Measurements from ENCODE around the gene DGAT2L6.

DGAT2L6 gene

DNA sequence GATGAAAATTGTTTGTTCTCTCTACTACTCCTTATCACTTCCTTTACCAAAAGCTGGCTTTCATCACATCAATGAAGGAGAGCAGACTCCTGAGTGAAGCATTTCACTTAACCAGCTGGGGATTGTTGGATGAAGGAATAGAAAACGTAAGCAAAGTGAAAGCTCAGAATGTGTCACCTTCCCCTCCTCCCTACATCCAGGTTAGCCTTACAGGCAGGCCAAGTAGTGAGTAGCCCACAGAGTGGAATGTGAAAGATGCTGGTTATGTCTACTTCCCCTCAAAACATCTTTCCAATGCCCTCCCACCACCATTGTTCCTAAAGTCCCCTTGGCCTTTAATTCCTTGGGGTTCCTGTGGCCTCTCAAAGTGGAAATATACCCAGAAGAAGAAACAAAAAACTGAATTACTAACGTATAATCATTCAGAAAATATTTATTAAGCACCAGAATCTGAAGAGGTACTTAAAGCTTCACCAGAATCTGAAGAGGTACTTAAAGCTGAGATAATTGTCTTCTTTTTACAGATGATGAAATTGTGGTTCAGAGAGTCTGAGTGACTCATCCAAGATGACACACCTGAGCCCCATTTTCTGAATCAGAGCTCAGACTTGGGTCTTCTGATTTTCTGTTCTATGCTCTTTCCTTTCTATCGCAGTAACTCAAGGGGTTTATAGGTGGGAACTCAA is 76.2 kb downstream of the DGAT2L6 start:
- no peak for TF ChIP-seq CTCF (IDR thresholded peaks at IDR 0.05; ENCODE audit: low read depth, low read length)
- H3K4me3 ChIP-seq (ENCODE audit: low read depth, low read length), result no peak overlapping the region

GRCh38 chrX:70254063-70254400 is 76.7 kb downstream of the DGAT2L6 start:
- TF ChIP-seq CTCF (IDR thresholded peaks at IDR 0.05; ENCODE audit: low read depth, low read length), result no peak

DNA sequence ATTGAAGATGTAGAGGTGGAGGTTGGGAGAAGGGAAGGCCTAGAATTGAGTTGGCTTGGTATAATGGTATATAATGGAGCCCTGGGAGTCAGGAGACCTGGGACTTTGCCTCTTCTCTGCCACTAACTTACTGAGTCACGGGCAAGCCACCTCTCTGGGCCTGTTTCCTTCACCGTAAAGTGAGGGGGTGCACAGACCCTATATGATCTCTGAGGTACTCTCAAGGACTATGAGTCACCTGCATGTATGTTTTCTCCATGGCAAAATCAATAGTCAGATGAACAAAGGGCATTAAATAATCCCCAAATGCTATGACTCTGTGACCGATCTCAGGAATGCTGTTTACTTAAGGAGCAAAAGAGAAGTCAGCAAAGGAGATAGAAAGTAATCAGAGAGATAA is 77.6 kb downstream of the DGAT2L6 start:
- no peak for TF ChIP-seq CTCF (IDR thresholded peaks at IDR 0.05; ENCODE audit: low read depth, low read length)
- no peak overlapping the region for H3K4me3 ChIP-seq (ENCODE audit: low read depth, low read length)

More at GRCh38 chrX:70254063-70254400, 76.7 kb downstream of the DGAT2L6 start:
- no peak overlapping the region for H3K4me3 ChIP-seq (ENCODE audit: low read depth, low read length)

Data from WI38 (cell line).